Measurements from ENCODE around the gene DDX10. TPM values are rescaled to one million over a fixed set of nuclear protein-coding genes. Genes with fewer than 3 reads are reported as not detected.

The DDX10 gene
- total and polyA plus RNA-seq, 7 donors = 12.0 to 41.0 (median 18.2) TPM

DNA sequence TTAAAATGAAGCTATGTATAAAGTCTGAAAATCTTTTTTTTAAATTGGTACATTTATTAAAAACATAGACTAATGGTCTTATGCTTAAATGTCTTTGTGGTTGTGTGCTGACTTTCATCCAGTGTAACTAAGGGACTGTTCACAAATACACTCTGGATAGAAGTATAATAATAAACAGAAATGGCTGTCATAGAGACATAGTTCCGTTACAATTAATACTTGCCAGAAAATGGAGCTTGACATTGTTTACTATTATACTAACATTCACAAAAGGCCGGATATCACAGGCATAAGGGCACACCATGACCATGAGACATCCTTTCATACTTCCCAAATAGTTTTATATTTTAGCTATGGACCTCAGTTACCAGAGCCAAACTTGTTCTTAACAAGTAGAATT lies 161.3 kb downstream of the DDX10 start:
- WGBS, 2 donors = 85 to 87% methylated on average over 2 of the region's 2 CpGs
- no peak for DNase-seq
- Histone ChIP-seq H3K27ac (no peak overlapping the region), H3K9me3 (peaks cover 0 to 5% (median 0%) of the 10 kb centered on the region in 4 donors), H3K4me3 (no peak overlapping the region), H3K36me3 (no peaks in the 10 kb centered on the region), H3K4me1 (no peaks in the 10 kb centered on the region), H3K27me3 (no peaks in the 10 kb centered on the region)
- intact Hi-C loops (cut with DNase I) = no loop called here
- TF ChIP-seq POLR2AphosphoS5 (IDR thresholded peaks at IDR 0.05) = no peak

DNA sequence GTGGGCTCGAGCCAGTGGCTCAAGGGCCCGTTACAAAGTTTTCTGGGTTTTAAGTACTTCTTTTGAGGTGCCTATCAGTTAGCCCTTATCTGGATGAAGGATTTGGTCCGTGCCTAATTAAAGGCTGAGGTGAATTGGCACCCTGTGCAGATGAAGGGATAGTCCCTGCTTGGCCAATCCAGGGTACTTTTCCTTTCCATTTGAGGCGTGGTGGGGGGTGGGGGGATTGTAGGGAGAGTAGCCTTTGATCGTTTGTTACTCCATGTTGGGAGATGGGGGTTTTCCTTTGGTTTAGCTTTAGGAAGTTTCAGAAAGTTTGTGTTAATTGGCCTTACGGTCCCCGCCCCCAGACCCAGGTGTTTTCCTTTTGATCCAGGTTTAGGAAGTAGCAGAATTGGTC lies 170.8 kb downstream of the DDX10 start:
- H3K27ac ChIP-seq = no peak overlapping the region
- H3K9me3 ChIP-seq = no peaks in the 10 kb centered on the region
- H3K27me3 ChIP-seq = no peaks in the 10 kb centered on the region
- intact Hi-C loops (cut with DNase I) = no loop called here
- H3K4me3 ChIP-seq = no peak overlapping the region
- H3K36me3 ChIP-seq = peaks cover 0 to 13% (median 5%) of the 10 kb centered on the region in 4 donors
- WGBS, 2 donors = 89 to 92% methylated on average over 7 of the region's 7 CpGs
- DNase-seq = no peak
- TF ChIP-seq POLR2AphosphoS5 (IDR thresholded peaks at IDR 0.05) = no peak
- no peaks in the 10 kb centered on the region for H3K4me1 ChIP-seq

DNA sequence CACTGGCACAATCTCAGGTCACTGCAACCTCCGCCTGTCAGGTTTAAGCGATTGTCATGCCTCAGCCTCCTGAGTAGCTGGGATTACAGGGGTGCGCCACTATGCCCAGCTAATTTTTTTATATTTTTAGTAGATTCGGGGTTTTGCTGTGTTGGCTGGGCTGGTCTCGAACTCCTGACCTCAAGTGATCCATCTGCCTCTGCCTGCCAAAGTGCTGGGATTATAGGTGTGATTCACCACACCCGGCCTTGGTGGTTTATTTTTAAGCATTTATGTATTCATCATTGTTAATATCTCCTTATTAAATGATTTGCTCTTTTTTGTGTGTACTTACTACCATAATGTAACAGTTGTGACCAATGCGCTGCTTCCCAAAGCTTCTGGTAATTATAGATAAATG lies 171.7 kb downstream of the DDX10 start:
- intact Hi-C loops (cut with DNase I) = no loop called here
- 90 to 95% methylated on average over 7 of the region's 7 CpGs for WGBS, 2 donors
- TF ChIP-seq, protein P1, sequence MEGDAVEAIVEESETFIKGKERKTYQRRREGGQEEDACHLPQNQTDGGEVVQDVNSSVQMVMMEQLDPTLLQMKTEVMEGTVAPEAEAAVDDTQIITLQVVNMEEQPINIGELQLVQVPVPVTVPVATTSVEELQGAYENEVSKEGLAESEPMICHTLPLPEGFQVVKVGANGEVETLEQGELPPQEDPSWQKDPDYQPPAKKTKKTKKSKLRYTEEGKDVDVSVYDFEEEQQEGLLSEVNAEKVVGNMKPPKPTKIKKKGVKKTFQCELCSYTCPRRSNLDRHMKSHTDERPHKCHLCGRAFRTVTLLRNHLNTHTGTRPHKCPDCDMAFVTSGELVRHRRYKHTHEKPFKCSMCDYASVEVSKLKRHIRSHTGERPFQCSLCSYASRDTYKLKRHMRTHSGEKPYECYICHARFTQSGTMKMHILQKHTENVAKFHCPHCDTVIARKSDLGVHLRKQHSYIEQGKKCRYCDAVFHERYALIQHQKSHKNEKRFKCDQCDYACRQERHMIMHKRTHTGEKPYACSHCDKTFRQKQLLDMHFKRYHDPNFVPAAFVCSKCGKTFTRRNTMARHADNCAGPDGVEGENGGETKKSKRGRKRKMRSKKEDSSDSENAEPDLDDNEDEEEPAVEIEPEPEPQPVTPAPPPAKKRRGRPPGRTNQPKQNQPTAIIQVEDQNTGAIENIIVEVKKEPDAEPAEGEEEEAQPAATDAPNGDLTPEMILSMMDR (IDR thresholded peaks at IDR 0.05) = no peak
- TF ChIP-seq POLR2A (IDR thresholded peaks at IDR 0.05) = no peak
- no peak for TF ChIP-seq POLR2AphosphoS5 (IDR thresholded peaks at IDR 0.05)
- no peak for TF ChIP-seq EP300 (IDR thresholded peaks at IDR 0.05)
- Histone ChIP-seq H3K27me3 (no peaks in the 10 kb centered on the region), H3K4me3 (no peak overlapping the region), H3K9me3 (no peaks in the 10 kb centered on the region), H3K27ac (no peak overlapping the region), H3K4me1 (no peaks in the 10 kb centered on the region), H3K36me3 (peaks cover 0 to 13% (median 5%) of the 10 kb centered on the region in 4 donors)
- no peak for DNase-seq

DNA sequence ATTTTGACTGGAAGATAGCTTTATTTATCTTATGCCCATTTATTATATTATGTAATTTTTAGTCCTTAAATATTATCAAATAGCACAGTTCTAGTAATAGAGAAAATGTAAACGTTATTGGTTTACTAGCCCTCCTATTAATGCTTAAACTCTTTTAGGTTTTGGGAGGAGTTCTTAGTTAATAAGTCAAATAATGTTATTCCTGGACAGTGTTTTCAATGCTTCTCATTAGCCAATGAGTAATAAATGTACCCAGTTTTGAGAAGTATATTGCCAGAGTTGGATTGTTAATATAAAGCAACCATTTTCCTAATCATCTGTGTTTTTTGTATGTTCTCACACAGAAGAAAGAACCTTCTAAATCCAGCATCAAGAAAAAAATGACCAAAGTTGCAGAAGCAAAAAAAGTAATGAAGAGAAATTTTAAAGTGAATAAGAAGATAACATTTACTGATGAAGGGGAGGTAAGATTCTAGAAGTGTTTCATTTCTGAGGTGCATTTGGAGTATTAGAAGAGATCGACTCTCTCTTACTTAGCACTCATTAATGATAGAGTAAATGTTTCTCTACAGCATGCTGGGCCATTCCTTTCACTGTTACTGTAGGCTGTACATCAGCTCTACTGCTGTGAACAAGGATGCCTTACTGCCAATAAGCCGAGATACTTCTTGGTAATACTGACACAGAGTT lies 173.4 kb downstream of the DDX10 start:
- DNase-seq = no peak
- H3K27me3 ChIP-seq = no peaks in the 10 kb centered on the region
- no peak overlapping the region for H3K4me3 ChIP-seq
- no peaks in the 10 kb centered on the region for H3K4me1 ChIP-seq
- H3K27ac ChIP-seq = no peak overlapping the region
- WGBS, 2 donors = 90 to 92% methylated on average over 3 of the region's 3 CpGs
- TF ChIP-seq, protein P1 (IDR thresholded peaks at IDR 0.05) = no peak
- no peak for TF ChIP-seq EP300 (IDR thresholded peaks at IDR 0.05)
- TF ChIP-seq POLR2AphosphoS5 (IDR thresholded peaks at IDR 0.05) = no peak
- TF ChIP-seq POLR2A (IDR thresholded peaks at IDR 0.05) = no peak
- peaks cover 0 to 13% (median 5%) of the 10 kb centered on the region in 4 donors for H3K36me3 ChIP-seq
- H3K9me3 ChIP-seq = no peaks in the 10 kb centered on the region
- intact Hi-C loops (cut with DNase I) = no loop called here

DNA sequence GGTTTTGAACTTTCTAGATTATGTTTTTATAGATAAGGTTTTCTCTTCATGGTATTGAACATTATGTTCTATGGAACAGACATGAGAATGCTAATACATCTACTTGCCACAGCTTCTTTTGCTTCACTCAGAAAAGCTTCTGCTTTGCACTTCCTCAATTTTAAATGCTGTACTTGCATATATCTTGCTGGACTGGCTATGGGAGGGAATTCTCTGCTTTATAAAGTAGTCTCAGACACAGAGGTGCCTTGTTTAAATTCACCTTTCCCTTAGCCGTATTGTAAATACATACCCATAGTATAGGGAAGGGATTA lies 173.9 kb downstream of the DDX10 start:
- no peaks in the 10 kb centered on the region for H3K4me1 ChIP-seq
- 91 to 100% methylated on average over 1 of the region's 1 CpG for WGBS, 2 donors
- intact Hi-C loops (cut with DNase I) = no loop called here

More for the DNA sequence above, 173.9 kb downstream of the DDX10 start:
- H3K9me3 ChIP-seq = no peaks in the 10 kb centered on the region
- TF ChIP-seq EP300 (IDR thresholded peaks at IDR 0.05) (no peak), POLR2A (IDR thresholded peaks at IDR 0.05) (no peak), POLR2AphosphoS5 (IDR thresholded peaks at IDR 0.05) (no peak)
- TF ChIP-seq, protein P1 (IDR thresholded peaks at IDR 0.05) = no peak
- H3K27me3 ChIP-seq = no peaks in the 10 kb centered on the region
- DNase-seq = no peak
- H3K4me3 ChIP-seq = no peak overlapping the region
- no peak overlapping the region for H3K27ac ChIP-seq
- H3K36me3 ChIP-seq = peaks cover 0 to 15% (median 5%) of the 10 kb centered on the region in 4 donors
